ENCODE measurements around the gene HFM1. TPM values are rescaled to one million over a fixed set of nuclear protein-coding genes. Genes with fewer than 3 reads are reported as not detected.
"Not testable (repeated sequence)": the region's sequence is repeated elsewhere in the genome, so short reads cannot be mapped to it uniquely, and the experiment has no call there.

Gene HFM1
- total and polyA plus RNA-seq, 10 of the 15 experiments (the other 5 are each of a cell fraction or from before 2014, with no cell fraction given): not detected

GRCh38 chr1:91450260-91450659 is 45.6 kb upstream of the HFM1 start:
- H3K27ac ChIP-seq (ENCODE audit: control insufficient read depth, insufficient read depth): no peak overlapping the region
- no peaks in the 10 kb centered on the region for H3K9me3 ChIP-seq (replicated peaks; ENCODE audit: control insufficient read depth, insufficient read depth, low read length)
- no peaks in the 10 kb centered on the region for H3K79me2 ChIP-seq (ENCODE audit: control insufficient read depth, insufficient read depth, low read length)
- H3K4me3 ChIP-seq: no peak overlapping the region
- DNase-seq (ENCODE audit: low read depth, low spot score) (no peak), ATAC-seq (no peak), FAIRE-seq (no peak)
- WGBS (ENCODE audit: insufficient coverage, insufficient replicate concordance, low lambda C conversion rate, missing lambda C conversion rate): 13% methylated on average over 2 of the region's 2 CpGs
- no peak overlapping the region for H3K9ac ChIP-seq (ENCODE audit: control insufficient read depth, insufficient read depth, low read length)
- ChIA-PET CTCF (interaction anchor here (0.6 kb wide), 1 partner anchor 1371 kb away, joined by 3 read pairs; no protein-coding TSS in a partner anchor), SMC1A (ENCODE audit: uncharacterized antibody, unreplicated experiment) (no interaction called here), RAD21 (ENCODE audit: unreplicated experiment) (no interaction called here), POLR2A (no interaction called here)
- no peaks in the 10 kb centered on the region for H4K20me1 ChIP-seq (ENCODE audit: control insufficient read depth, insufficient read depth)
- H3K27me3 ChIP-seq (replicated peaks in 1 of 2; ENCODE audit: control insufficient read depth in 2 of 2, insufficient read depth in 2 of 2, low read length in 1 of 2): no peaks in the 10 kb centered on the region
- no peaks in the 10 kb centered on the region for H3K36me3 ChIP-seq (ENCODE audit: control insufficient read depth in 2 of 2, insufficient read depth in 2 of 2, low read length in 1 of 2)
- no TSS peak for BruUV-seq (replicated peaks)
- H2AFZ ChIP-seq (ENCODE audit: control insufficient read depth, low read depth, low read length): no peak overlapping the region
- H3K4me1 ChIP-seq (ENCODE audit: control insufficient read depth, insufficient read depth, low read length): no peaks in the 10 kb centered on the region
- in situ Hi-C loops (cut with MboI) (no loop called here), intact Hi-C loops (cut with micrococcal nuclease; ENCODE audit: unreplicated experiment) (no loop called here)
- no peak for TF ChIP-seq JUND (IDR thresholded peaks at IDR 0.05; ENCODE audit: low read depth, low read length)
- TF ChIP-seq CREM (IDR thresholded peaks at IDR 0.05; ENCODE audit: low read depth): no peak
- TF ChIP-seq ESRRA (IDR thresholded peaks at IDR 0.05; ENCODE audit: low read length): no peak
- TF ChIP-seq ZNF622 (IDR thresholded peaks at IDR 0.05): no peak
- no peak for TF ChIP-seq EZH2 (IDR thresholded peaks at IDR 0.05; ENCODE audit: borderline replicate concordance, control insufficient read depth, low read depth, low read length)
- no peak for TF ChIP-seq RELA (IDR thresholded peaks at IDR 0.05; ENCODE audit: borderline replicate concordance, partially characterized antibody)
- TF ChIP-seq PAX8 (IDR thresholded peaks at IDR 0.05): no peak
- no peak for TF ChIP-seq ZBED1 (IDR thresholded peaks at IDR 0.05; ENCODE audit: borderline replicate concordance)
- H3K4me2 ChIP-seq (ENCODE audit: control insufficient read depth, insufficient read depth): no peak overlapping the region

GRCh38 chr1:91447782-91448181 is 43.1 kb upstream of the HFM1 start:
- H3K27me3 ChIP-seq (replicated peaks in 1 of 2; ENCODE audit: control insufficient read depth in 2 of 2, insufficient read depth in 2 of 2, low read length in 1 of 2); H4K20me1 ChIP-seq (ENCODE audit: control insufficient read depth, insufficient read depth); in situ Hi-C loops (cut with MboI); FAIRE-seq; H3K4me3 ChIP-seq; H2AFZ ChIP-seq (ENCODE audit: control insufficient read depth, low read depth, low read length); intact Hi-C loops (cut with micrococcal nuclease; ENCODE audit: unreplicated experiment); POLR2A ChIA-PET; RAD21 ChIA-PET (ENCODE audit: unreplicated experiment); H3K4me2 ChIP-seq (ENCODE audit: control insufficient read depth, insufficient read depth); H3K4me1 ChIP-seq (ENCODE audit: control insufficient read depth, insufficient read depth, low read length); H3K9ac ChIP-seq (ENCODE audit: control insufficient read depth, insufficient read depth, low read length); BruUV-seq (replicated peaks); H3K27ac ChIP-seq (ENCODE audit: control insufficient read depth, insufficient read depth); H3K79me2 ChIP-seq (ENCODE audit: control insufficient read depth, insufficient read depth, low read length); H3K36me3 ChIP-seq (ENCODE audit: control insufficient read depth in 2 of 2, insufficient read depth in 2 of 2, low read length in 1 of 2); ATAC-seq; SMC1A ChIA-PET (ENCODE audit: uncharacterized antibody, unreplicated experiment); CTCF ChIA-PET; H3K9me3 ChIP-seq (replicated peaks; ENCODE audit: control insufficient read depth, insufficient read depth, low read length); DNase-seq (ENCODE audit: low read depth, low spot score): not testable (repeated sequence)
- WGBS (ENCODE audit: insufficient coverage, insufficient replicate concordance, low lambda C conversion rate, missing lambda C conversion rate): 0% methylated on average over 2 of the region's 2 CpGs

GRCh38 chr1:91441980-91442379 is 37.3 kb upstream of the HFM1 start:
- RAD21 ChIA-PET (ENCODE audit: unreplicated experiment); H3K36me3 ChIP-seq (ENCODE audit: control insufficient read depth in 2 of 2, insufficient read depth in 2 of 2, low read length in 1 of 2); CTCF ChIA-PET; H3K27ac ChIP-seq (ENCODE audit: control insufficient read depth, insufficient read depth); H3K27me3 ChIP-seq (replicated peaks in 1 of 2; ENCODE audit: control insufficient read depth in 2 of 2, insufficient read depth in 2 of 2, low read length in 1 of 2); H3K4me3 ChIP-seq; SMC1A ChIA-PET (ENCODE audit: uncharacterized antibody, unreplicated experiment); H3K9ac ChIP-seq (ENCODE audit: control insufficient read depth, insufficient read depth, low read length); intact Hi-C loops (cut with micrococcal nuclease; ENCODE audit: unreplicated experiment); H4K20me1 ChIP-seq (ENCODE audit: control insufficient read depth, insufficient read depth); ATAC-seq; in situ Hi-C loops (cut with MboI); FAIRE-seq; H3K4me2 ChIP-seq (ENCODE audit: control insufficient read depth, insufficient read depth); H3K9me3 ChIP-seq (replicated peaks; ENCODE audit: control insufficient read depth, insufficient read depth, low read length); POLR2A ChIA-PET; H3K4me1 ChIP-seq (ENCODE audit: control insufficient read depth, insufficient read depth, low read length); H2AFZ ChIP-seq (ENCODE audit: control insufficient read depth, low read depth, low read length); H3K79me2 ChIP-seq (ENCODE audit: control insufficient read depth, insufficient read depth, low read length); DNase-seq (ENCODE audit: low read depth, low spot score); BruUV-seq (replicated peaks): not testable (repeated sequence)
- WGBS (ENCODE audit: insufficient coverage, insufficient replicate concordance, low lambda C conversion rate, missing lambda C conversion rate): 42% methylated on average over 5 of the region's 5 CpGs

All from GM12878 (cell line).